HG02642 (cell line): ENCODE results near the gene POFUT1.
A peak's percentile ranks its signal among the peaks of the same experiment; 100 is the strongest.
"Not testable (repeated sequence)": the region's sequence is repeated elsewhere in the genome, so short reads cannot be mapped to it uniquely, and the experiment has no call there.

ENCODE experiments used
- ATAC-seq: cut with Tn5 transposase; IDR thresholded peaks from one replicate; pipeline ENCODE4 v1.9.1; 2021; ENCODE audit warnings: mild to moderate bottlenecking; ENCODE audit not compliant: unreplicated experiment, poor library complexity

Gene POFUT1

DNA sequence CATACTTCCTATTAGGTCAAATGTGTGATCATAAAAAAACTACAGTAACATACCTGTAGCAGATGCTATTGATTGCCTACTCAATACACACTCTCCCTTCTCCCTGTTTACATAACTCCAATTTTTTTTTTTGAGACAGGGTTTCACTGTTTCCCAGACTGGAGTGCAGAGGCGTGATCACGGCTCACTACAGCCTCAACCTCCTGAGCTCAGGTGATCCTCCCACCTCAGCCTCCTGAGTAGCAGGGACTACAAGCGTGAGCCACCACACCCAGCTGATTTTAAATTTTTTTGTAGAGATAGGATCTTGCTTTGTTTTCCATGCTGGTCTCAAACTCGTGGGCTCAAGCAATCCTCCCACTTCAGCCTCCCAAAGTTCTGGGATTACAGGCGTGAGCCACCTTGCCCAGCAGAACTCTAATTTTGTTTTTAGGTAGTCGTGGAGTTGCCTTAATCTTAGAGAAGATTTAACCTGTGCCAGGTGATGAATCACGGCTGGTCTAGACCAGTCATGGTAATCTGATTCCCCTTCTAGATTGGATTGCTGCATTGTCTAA lies 55.8 kb downstream of the POFUT1 start:
- no peak for ATAC-seq

DNA sequence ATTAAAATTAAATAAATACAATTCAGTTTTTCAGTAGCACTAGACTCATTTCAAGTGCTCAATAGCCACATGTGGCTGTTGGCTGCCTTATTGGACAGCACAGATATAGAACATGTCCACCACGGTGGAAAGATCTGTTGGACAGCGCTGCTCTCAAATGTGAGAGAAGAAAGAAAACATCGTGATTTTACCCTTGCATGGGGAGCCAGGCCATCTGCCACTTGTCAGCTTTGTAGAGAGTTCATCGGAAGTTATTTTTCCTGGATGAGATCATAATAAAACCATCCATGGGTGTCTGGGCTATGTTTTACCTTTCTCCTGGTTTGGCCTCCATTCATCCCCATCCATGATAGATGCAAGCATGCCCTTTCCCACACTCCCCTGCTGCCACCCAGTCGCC lies 63.9 kb downstream of the POFUT1 start:
- ATAC-seq = no peak

- ATAC-seq = no peak
Observed at GRCh38 chr20:32274359-32274758, 66.7 kb downstream of the POFUT1 start.

DNA sequence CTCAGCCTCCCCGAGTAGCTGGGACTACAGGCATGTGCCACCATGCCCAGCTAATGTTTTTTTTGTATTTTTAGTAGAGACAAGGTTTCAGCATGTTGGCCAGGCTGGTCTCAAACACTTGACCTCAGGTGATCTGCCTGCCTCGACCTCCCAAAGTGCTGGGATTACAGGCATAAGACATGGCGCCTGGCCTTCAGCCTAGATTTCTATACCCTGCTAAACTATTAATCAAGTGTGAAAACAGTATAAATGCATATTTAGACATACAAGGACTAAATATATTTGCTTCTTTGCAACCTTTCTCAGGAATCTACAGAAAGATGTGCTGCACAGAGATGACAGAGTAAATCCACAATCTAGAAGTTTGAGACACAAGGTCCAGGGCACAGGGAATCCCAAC lies 67.5 kb downstream of the POFUT1 start:
- ATAC-seq = not testable (repeated sequence)

DNA sequence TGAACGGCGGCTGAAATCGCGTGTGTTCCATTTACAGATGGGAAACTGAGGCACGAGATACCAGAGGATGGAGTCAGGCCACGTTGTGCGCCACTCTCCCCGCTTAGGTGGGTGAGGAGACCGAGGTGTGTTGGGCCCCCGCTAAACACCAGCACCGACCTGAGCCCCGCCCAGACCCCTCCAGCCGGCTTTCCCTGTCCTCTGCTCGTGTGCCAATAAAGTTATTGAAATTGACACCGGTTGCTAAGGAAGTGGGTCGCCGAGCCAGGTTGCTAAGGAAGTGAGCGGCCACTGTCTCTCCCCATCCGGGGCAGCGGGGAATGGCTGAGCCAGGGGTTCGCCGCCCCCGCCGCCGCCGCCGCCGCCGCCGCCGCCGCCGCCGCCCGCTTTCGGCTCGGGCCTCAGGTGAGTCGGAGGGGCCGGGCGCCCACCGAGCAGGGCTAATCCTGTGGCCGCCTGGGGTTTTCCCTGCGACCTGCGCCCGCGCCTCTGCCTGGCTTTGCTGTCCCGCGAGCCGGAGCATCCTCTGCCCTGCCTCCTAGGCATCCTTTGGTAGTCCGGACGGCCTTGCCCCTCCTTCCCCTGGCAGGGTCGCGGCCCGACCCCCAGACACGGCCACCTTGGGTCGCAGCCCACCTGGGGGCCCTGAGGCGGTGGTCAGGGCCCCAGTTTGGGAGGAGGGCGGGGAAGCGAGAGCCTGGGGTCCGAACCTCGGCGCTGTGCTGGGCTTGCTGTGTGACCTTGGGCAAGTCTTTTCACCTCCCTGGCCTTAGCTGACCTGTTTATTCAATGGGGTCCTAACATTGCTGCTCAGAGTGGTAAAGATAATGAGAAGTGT lies 69.9 kb downstream of the POFUT1 start, which contains the start of gene KIF3B:
TSS of gene KIF3B (plus strand) at position 291 of the 838 bp plus-strand sequence. CDS start 32,127 bp downstream, outside the sequence.
- peak; percentile 83 for ATAC-seq

GRCh38 chr20:32278199-32278643 lies 70.5 kb downstream of the POFUT1 start:
- ATAC-seq = peak; percentile 58

DNA sequence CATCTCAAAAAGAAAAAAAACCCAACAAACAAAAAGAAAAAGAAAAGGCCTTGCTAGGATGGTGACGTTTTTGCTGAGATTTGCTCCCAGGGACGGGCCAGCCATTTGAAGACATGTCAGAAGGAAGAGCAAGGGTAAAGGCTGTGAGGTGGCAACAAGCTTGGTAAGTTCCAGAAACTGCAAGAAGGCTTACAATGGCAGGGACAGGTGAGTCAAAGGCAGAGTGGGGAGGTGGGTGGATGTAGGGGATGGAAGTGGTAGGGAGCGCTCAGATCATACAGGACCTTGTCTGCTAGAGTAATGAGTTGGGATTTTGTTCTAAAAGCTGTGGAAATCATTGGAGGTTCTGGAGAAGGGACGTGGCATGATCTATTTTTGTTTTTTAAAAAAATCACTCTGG lies 74.0 kb downstream of the POFUT1 start:
- ATAC-seq = no peak

DNA sequence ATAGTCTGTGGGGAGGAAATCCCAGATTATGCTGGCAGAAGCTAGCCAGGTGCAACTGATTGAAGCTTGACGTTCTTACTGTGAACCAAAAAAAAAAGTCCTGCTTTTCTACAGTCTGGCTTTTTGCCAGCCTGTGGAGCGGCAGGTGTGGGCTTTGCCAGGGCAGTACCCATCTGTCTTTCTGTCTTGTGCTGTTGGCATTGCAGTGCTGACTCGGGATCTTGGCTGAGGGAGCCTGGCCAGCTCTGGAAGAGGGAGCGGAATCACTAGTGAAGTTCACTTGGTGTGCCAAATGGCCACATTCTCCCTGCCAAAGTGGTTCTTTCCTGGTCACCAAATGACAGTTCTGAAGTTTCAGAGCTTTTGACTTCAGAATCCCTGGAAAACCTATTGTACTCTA lies 74.8 kb downstream of the POFUT1 start:
- ATAC-seq = no peak

- ATAC-seq = peak; percentile 35
Observed at GRCh38 chr20:32285082-32285620, 77.5 kb downstream of the POFUT1 start.

GRCh38 chr20:32285621-32286371 lies 78.1 kb downstream of the POFUT1 start:
- peak; percentile 59 for ATAC-seq

- ATAC-seq = no peak
Observed at GRCh38 chr20:32287231-32287638, 79.6 kb downstream of the POFUT1 start.
